Activated CD4-positive, alpha-beta T cell treated with anti-CD3 and anti-CD28 coated beads, Interleukin-2, amount 50 U/mL, for 48 hours (primary cell): ENCODE data around the gene NETO2.
"Not testable (repeated sequence)": the region's sequence is repeated elsewhere in the genome, so short reads cannot be mapped to it uniquely, and the experiment has no call there.

ENCODE experiments used
- DNase-seq, 2 experiments: peaks; one replicate each; pipeline ENCODE4 v3.0.0-alpha.2; 2020

NETO2 gene

DNA sequence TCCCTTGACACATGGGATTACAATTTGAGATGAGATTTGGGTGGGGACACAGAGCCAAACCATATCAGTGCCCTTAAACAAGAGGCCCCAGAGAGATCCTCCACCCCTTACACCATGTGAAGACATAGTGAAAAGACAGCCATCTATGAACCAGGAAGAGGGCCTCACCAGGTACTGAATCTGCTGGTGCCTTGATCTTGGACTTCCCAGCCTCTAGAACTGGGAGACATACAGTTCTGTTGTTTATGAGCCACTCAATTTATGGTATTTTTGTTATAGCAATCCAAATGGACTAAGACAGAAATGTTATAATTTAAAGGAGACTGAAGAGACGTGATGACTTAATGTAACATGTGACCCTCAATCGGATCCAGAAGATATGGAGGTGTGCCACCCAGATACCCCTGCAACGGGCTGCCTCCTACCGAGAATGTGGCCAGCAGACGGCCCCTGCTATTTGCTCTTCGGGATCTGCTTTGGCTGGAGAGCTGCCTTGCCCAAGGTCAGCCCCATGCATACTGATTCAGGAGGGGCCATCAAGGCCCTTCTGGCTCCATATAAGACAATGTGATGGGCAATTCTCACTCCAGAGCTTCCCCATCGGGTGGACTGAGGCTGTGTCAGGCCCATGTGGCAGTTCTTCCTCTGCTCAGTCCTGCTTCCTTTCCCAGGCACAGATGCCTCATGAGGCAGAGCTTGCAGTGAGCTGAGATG lies 80.6 kb downstream of the NETO2 start:
- DNase-seq, result no peak

DNA sequence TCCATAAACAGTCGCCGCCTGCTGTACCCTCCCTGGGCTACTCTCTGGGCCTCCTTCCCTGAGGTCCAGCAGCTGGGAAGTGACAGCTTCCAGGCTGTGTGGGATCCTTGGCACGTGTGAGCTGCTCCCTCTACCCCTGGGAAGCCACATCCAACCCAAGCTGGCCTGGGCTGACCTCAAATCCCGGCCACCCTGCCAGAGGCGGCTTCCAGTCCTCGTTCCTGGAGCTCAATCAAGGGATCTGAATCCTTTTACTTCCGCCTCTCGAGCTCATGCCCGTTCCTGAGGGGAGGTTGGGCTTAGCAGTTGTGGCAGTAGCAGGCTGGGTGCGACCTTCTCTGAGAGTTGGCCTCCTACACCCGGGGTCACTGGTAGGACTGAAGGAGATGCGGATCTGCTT lies 82.5 kb downstream of the NETO2 start:
- no peak for DNase-seq

DNA sequence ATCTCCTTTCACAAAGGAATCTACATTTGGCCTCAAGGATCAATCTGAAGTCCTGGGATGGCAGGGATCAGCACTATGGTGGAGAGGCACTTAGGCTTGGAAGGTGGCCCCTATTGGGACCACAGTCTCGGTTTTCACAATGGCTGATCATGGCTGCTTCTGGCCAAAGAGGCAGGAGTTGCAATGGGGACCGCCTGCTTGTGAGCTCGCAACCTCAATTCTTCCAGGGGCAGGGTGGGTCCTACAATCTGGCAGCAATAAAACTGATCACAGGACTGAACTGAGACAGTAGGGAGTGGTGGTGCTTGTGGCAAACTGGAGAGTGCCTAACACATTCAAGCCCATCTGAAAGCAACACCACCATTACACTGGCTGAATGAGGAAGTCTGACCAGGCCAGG lies 83.1 kb downstream of the NETO2 start:
- no peak for DNase-seq

- no peak for DNase-seq
These were observed 83.8 kb downstream of the NETO2 start for GRCh38 chr16:47059991-47060390.

DNA sequence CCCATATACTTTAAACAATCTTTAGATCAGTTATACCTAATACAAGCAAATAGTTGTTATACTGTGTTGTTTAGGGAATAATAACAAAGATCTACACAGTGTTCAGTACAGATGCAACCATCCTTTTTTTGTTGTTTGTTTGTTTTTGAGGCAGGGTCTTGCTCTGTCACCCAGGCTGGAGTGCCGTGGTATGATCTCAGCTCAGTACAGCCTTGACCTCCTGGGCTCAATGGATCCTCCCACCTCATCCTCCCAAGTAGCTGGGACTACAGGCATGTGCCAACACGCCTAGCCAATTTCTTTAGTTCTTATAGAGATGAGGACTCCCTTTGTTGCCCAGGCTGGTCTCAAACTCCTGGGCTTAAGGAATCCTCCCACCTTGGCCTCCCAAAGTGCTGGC lies 84.6 kb downstream of the NETO2 start:
- not testable (repeated sequence) for DNase-seq

- DNase-seq, result no peak
These were observed 85.3 kb downstream of the NETO2 start for GRCh38 chr16:47058295-47059086.

GRCh38 chr16:47057630-47057993 lies 86.1 kb downstream of the NETO2 start:
- no peak for DNase-seq

- no peak for DNase-seq
These were observed 86.8 kb downstream of the NETO2 start for GRCh38 chr16:47056688-47057629.

GRCh38 chr16:47056061-47056460 lies 87.7 kb downstream of the NETO2 start:
- not testable (repeated sequence) for DNase-seq

DNA sequence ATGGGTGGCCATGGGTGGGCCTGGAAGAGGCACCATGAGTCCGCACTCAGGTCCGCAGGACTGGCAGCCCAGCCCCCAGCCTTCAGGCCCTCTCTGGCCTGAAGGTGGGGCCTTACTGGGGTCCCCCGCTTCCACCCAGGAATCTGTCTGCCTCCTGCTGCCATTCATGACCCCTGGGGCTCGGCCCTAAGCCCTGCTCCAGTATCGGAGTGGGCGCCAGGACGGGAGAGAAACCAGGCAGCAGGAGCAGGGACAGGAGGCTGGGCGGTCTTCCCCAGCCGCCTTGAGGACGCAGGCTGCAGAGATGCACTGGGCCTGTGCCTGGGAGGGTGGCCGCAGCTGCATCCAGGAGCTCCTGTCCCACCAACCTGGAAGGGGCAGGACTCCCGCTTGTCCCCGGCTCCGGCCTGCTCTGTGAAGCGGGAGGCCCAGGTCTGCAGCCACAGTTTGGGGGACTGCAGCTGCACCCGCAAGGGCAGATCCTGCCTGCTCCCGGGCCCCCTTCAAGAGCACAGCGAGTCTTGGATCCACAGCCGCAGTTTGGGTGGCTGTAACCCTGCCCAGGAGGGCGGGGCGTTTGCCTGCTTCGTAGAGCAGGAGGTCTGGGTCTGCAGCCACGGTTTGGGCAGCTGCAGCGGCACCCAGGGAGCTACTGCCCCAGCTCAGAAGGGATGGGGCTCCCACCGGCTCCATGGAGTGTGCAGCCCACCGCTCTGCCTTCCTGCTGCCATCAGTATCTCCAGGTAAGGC lies 88.4 kb downstream of the NETO2 start:
- no peak for DNase-seq

GRCh38 chr16:47054306-47054705 lies 89.4 kb downstream of the NETO2 start:
- DNase-seq, result no peak

GRCh38 chr16:47053895-47054294 lies 89.8 kb downstream of the NETO2 start:
- DNase-seq, result no peak

DNA sequence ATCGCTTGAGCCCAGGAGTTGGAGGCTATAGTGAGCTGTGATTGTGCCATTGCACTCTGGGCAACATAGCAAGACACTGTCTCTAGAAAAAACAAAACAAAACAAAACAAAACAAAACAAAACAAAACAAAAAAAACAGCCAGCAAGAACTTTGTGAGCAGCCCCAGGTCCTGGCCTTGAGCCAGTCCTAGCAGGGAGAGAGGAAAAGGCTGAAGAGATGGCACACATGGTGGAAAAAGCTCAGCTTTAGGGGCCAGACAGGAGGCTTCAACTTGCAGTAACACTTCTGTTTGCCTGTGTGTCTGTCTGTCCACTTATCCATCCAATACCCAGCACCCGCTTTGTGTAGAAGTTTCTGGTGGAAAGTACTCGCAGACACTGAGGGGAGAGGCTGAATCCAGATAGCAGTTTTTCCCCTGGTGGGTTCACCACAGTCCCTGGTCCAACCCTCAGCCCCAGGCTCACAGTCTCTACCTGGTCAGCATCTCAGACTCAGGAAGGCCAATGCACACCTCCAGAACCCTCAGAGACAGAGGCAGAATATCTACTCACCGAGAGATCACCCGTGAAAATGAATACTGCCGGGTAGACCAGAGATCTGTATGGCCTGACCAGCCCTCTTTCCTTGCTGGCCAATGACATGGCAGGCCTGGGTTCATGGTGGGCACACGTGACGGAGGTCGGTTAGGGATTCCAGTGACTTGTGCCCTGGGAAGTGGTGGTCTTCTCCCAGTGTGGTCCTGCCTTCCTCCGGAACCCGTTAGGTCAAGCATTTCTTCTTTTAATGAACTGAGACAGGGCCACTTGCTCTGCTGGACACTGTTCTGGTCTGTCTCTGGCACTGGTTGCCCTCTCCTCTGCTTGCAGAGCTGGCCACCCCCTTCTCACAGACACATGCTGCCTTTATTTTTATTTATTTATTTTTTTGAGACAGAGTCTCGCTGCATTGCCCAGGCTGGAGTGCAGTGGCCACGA lies 90.8 kb downstream of the NETO2 start:
- no peak for DNase-seq

DNA sequence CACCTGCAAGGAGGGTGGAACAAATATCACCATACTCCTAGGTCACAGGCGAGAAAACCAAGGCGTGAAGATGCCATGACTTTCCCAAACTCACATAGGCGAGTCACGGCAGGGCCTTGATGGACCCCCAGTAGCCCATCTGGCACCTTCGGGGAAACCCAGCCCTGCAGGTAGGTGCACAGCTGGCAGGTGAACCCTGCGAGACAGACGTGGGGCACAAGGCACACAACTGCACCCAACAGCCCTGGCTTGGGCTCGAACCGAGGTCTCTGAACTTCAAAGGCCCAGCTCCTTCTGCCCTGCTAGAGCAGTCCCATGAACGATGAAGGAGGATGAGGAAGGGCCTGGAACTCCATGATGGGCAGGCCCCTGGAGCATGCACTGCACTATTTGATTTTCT lies 92.7 kb downstream of the NETO2 start:
- no peak for DNase-seq

GRCh38 chr16:47049901-47050583 lies 93.7 kb downstream of the NETO2 start:
- DNase-seq, result no peak

DNA sequence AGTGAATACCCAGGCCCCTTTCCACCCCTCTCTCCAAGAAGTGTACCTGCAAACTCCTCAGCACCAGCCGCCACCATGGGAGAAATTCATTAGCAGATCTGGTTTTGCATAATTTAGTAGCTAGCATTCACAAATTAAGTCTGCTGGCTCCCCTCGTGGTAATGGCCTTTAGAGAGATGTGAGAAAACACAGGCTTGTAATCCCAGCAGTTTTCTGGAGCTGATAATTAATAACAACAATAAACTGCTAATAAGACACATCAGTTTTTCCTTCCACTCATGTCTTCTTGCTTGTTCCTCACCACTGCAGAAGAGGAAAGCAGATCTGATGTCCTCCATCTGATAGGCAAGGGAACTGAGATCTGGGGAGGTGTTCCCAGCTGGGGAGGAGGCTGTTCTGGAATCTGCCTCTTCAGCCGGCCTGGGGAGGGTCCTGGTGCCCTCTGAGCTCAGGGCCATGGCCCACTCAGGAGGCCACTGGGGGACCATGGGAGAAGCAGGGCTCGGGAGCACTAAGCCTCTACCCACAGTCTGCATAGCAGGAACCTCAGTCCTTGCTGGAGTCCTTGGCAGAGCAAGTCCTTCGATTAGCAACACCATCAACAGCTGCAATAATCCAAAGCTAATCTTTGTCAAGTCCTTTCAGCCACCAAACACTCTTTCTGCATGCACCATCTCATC lies 96.1 kb downstream of the NETO2 start:
- DNase-seq, result no peak

- DNase-seq, result no peak
These were observed 96.8 kb downstream of the NETO2 start for GRCh38 chr16:47046726-47047523.

GRCh38 chr16:47045459-47045858 lies 98.3 kb downstream of the NETO2 start:
- DNase-seq, result no peak

DNA sequence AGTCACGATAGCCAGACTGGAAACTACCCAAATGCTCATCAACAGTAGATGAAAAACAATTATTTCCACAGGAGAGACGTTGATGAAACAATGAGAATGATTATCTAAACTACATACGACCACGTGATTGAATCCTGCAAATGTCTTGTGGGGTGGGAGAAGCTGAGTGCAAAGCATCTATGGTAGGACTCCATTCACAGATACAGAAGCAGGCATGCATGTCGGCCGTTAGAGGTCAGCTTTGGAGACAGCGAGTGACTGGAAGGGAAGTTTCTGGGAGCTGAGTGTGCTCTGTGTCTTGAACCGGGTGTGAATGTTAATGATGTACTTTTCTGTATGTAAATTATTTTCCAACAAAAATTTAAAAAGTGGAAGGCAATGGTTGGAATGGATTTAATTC lies 98.7 kb downstream of the NETO2 start:
- DNase-seq, result no peak
